Activated CD4-positive, alpha-beta T cell treated with anti-CD3 and anti-CD28 coated beads, Interleukin-2, amount 10 ng/mL, durations not matched to agents 7 days and 5 days (primary cell): Measurements from ENCODE around the gene FAM241A. TPM values are rescaled to one million over a fixed set of nuclear protein-coding genes. Genes with fewer than 3 reads are reported as not detected.
A peak's percentile ranks its signal among the peaks of the same experiment; 100 is the strongest.

ENCODE experiments used
- CTCF ChIA-PET: fragments of 350-600 bp; sonication (Branson Sonifier 250); formaldehyde crosslinking; loops from one replicate; lab custom pipeline; 2021; ENCODE audit warnings: antibody characterized with exemption; lab: Charles Lee
- POLR2A ChIA-PET: fragments of 350-600 bp; sonication (Branson Sonifier 250); formaldehyde crosslinking; loops from one replicate; lab custom pipeline; 2021; ENCODE audit warnings: antibody characterized with exemption; lab: Charles Lee
- DNase-seq: peaks from one replicate; pipeline ENCODE4 v3.0.0-alpha.2; 2020
- H3K27ac Mint-ChIP-seq: one replicate; pipeline ENCODE4 v1.8.0; 2021; ENCODE audit warnings: mild to moderate bottlenecking, moderate library complexity, mixed read lengths
- H3K27me3 Mint-ChIP-seq: one replicate; pipeline ENCODE4 v1.8.0; 2021; ENCODE audit warnings: mixed read lengths
- H3K36me3 Mint-ChIP-seq: one replicate; pipeline ENCODE4 v1.8.0; 2021; ENCODE audit warnings: low read depth, mixed read lengths
- H3K4me1 Mint-ChIP-seq: one replicate; pipeline ENCODE4 v1.8.0; 2021; ENCODE audit warnings: mixed read lengths
- H3K4me3 Mint-ChIP-seq: one replicate; pipeline ENCODE4 v1.8.0; 2021; ENCODE audit warnings: mild to moderate bottlenecking, moderate library complexity, mixed read lengths
- H3K9me3 Mint-ChIP-seq: one replicate; pipeline ENCODE4 v1.8.0; 2021; ENCODE audit warnings: mixed read lengths
- total RNA-seq, 2 experiments: library from RNA; stranded (reverse); gene quantifications; one replicate each; pipeline ENCODE4 v1.2.3, GENCODE V29; 2021

Gene FAM241A
- total RNA-seq, 2 experiments from 2014 or later: 1.2 to 1.5 TPM

DNA sequence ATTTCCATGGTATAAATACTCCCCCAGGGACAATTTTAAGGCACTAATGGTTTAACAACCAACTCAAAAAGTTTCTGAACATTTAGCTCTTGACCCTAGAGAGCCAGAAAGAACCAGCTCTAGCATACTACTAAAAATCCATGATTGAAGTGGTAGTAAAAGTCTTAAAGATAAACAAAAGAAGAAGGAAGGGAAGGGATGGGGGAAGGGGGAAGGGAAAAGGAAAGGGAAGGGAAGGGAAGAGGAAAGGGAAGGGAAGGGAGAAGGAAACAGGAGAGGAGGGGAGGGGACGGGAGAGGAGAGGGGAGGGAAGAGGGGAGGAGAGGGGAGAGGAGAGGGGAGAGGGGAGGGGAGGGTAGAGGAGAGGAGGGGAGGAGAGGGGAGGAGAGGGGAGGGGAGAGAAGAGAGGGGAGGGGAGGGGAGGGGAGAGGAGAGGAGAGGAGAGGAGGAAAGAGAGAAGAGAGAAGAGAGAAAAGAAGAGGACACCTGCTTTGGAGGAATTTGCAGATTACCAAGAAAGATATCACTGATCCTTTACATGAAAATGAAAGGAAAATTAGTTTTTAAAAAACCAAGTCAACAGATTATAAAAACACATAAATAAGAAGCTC is 26.4 kb upstream of the FAM241A start:
- ChIA-PET CTCF (interaction anchor here (0.8 to 1.4 kb wide), 4 partner anchors 10 to 85 kb away, joined by 3 read pairs; no protein-coding TSS in a partner anchor), POLR2A (interaction anchor here (0.9 kb wide), 1 partner anchor 30 kb away, joined by 4 read pairs; no protein-coding TSS in a partner anchor)
- Mint-ChIP-seq H3K9me3 (peaks cover 8% of the 10 kb centered on the region), H3K27me3 (no peaks in the 10 kb centered on the region), H3K36me3 (peaks cover 12% of the 10 kb centered on the region), H3K4me1 (peaks cover 22% of the 10 kb centered on the region), H3K4me3 (no peak overlapping the region), H3K27ac (no peak overlapping the region)
- no peak for DNase-seq

DNA sequence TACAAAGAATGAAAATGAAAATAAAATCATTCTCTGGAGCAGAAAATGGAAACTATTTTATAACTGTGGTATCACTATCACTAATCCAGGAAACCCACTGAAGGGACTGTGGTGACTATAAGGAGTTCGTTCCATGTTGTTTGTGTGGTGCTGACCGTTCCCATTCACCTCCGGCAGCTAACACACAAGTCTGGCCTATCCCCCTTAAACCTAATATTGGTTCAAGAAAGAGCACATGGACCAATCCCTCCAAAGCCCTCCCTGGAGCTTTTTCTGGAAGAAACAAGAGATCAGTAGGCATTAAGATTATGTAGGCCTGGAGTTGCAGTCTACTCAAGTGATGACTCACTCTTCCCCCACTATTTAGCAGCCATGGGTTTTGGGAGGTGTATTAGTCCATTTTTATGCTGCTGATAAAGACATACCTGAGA is 25.9 kb upstream of the FAM241A start:
- Mint-ChIP-seq H3K27me3 (peaks cover 2% of the 10 kb centered on the region), H3K36me3 (peaks cover 12% of the 10 kb centered on the region), H3K4me3 (peak overlapping the region; percentile 22), H3K9me3 (peaks cover 8% of the 10 kb centered on the region), H3K27ac (peak overlapping the region; percentile 84), H3K4me1 (peaks cover 22% of the 10 kb centered on the region)
- ChIA-PET POLR2A (interaction anchor here (0.9 kb wide), 1 partner anchor 29 kb away, joined by 4 read pairs; no protein-coding TSS in a partner anchor), CTCF (interaction anchor here (1.0 to 1.2 kb wide), 2 partner anchors 10 to 85 kb away, joined by 3 read pairs; no protein-coding TSS in a partner anchor)
- DNase-seq: peak; percentile 12

DNA sequence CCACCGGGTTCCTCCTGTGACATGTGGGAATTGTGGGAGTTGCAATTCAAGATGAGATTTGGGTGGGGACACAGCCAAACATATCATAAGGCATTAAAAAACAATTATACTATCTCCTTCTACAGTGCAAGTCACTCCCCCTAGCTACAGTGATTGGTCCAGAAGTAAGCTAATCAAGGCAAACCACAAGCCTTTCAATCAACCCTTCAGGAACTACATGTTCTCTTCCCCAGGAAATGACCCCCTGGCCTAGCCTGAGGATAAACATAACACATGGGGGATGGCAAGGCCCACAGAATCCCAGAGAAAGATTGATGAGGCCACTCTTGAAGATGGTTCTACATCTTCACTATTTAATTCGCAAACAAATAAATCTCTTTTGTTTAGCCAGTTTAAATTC is 25.2 kb upstream of the FAM241A start:
- Mint-ChIP-seq H3K9me3 (peaks cover 8% of the 10 kb centered on the region), H3K27ac (peak overlapping the region; percentile 15), H3K36me3 (peaks cover 12% of the 10 kb centered on the region), H3K4me3 (no peak overlapping the region), H3K4me1 (peaks cover 22% of the 10 kb centered on the region), H3K27me3 (peaks cover 2% of the 10 kb centered on the region)
- POLR2A ChIA-PET: no interaction called here
- CTCF ChIA-PET: interaction anchor here (1.2 kb wide), 1 partner anchor 9 kb away, joined by 3 read pairs; no protein-coding TSS in a partner anchor
- DNase-seq: no peak

DNA sequence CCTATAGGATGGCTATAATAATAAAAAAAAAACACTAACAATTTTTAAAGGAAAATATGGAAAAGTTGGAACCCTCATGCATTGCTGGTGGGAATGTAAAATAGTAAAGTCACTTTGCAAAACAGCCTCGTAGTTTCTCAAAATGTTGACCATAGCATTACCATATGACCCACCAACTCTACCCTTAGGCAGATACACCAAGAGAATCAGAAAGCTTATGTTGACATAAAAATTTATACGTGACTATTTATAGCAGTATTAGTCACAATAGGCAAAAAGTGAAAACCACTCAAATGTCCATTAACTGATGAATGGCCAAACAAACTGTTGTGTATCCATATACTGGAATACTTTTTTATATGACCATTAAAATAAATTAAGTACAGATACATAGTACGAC is 19.8 kb upstream of the FAM241A start:
- ChIA-PET CTCF (no interaction called here), POLR2A (no interaction called here)
- Mint-ChIP-seq H3K27me3 (peaks cover 12% of the 10 kb centered on the region), H3K36me3 (peaks cover 1% of the 10 kb centered on the region), H3K4me3 (no peak overlapping the region), H3K9me3 (peaks cover 3% of the 10 kb centered on the region), H3K4me1 (peaks cover 4% of the 10 kb centered on the region), H3K27ac (no peak overlapping the region)
- DNase-seq: no peak

DNA sequence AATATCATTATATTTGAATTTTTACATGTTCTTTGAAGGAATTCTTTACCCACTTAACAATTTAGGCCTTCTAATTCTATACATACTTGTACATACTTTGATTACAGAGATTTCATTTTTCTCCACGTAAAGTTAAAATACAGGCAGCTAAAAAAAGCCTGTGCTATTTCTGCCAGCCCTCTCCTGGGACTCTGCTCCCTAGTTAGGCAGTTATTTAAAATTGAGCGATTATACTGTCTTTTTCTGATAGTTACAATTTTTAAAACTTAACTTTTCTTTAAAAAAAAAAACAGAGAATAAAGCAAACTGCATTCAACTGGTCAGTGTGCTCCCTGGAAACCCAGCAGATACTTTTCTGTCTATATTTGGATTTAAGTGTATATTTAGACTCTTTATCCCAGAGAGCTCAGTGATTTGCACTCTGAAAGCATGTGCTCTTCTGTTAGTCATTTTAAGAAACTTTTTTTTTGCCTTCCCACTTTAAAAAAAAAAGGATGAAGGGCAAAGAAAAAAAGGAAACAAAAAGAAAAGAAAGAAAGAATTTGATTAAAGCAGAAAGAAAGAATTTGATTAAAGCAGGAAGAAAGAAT is 18.1 kb upstream of the FAM241A start:
- Mint-ChIP-seq H3K4me3 (no peak overlapping the region), H3K9me3 (no peaks in the 10 kb centered on the region), H3K27me3 (peaks cover 12% of the 10 kb centered on the region), H3K27ac (no peak overlapping the region), H3K36me3 (no peaks in the 10 kb centered on the region), H3K4me1 (no peaks in the 10 kb centered on the region)
- DNase-seq: no peak
- CTCF ChIA-PET: no interaction called here
- POLR2A ChIA-PET: interaction anchor here (0.6 kb wide), 1 partner anchor 12 kb away, joined by 3 read pairs; no protein-coding TSS in a partner anchor

DNA sequence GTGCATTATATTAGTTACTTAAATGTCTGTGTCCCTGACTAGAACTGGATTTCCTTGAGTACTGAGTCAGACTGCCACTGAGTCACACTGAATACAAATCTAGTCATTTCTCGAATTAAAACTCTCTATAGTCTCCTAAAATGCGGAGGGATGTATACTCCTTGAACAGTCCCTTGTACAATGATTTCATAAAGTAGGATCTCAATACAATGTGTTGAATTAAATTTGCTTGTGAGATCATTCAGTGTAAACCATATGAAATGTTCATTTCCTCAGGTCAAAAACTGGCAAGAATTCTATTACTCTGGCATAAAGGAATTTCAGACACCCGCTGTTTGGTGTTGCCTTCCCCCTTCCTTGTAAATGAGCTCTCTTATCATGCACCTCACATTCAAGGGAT is 17.5 kb upstream of the FAM241A start:
- ChIA-PET POLR2A (interaction anchor here (0.6 kb wide), 1 partner anchor 13 kb away, joined by 3 read pairs; no protein-coding TSS in a partner anchor), CTCF (no interaction called here)
- no peak overlapping the region for H3K27ac Mint-ChIP-seq
- no peaks in the 10 kb centered on the region for H3K9me3 Mint-ChIP-seq
- no peak overlapping the region for H3K4me3 Mint-ChIP-seq
- no peaks in the 10 kb centered on the region for H3K4me1 Mint-ChIP-seq
- peaks cover 13% of the 10 kb centered on the region for H3K27me3 Mint-ChIP-seq
- H3K36me3 Mint-ChIP-seq: no peaks in the 10 kb centered on the region
- DNase-seq: no peak

DNA sequence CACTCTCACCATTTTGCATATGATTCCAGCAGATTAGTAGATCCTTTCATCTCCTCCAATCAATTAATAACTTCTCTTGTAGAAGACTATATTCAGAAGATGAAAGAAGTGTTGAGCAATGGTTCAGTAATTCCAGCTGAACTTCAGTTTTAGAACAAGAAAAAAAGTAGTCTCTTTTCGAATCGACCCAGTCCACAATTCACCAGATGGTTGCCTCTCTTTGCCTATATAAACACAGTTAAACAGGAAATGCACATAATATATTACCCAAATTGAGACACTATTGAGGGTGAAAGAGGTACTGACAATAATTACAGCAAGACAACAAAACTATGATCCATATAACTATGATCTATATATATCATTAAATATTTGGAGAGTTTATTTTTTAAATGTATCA is 16.8 kb upstream of the FAM241A start:
- no peak for DNase-seq
- Mint-ChIP-seq H3K27ac (no peak overlapping the region), H3K36me3 (no peaks in the 10 kb centered on the region), H3K9me3 (no peaks in the 10 kb centered on the region), H3K4me1 (no peaks in the 10 kb centered on the region), H3K27me3 (peaks cover 16% of the 10 kb centered on the region), H3K4me3 (no peak overlapping the region)
- ChIA-PET POLR2A (no interaction called here), CTCF (no interaction called here)

DNA sequence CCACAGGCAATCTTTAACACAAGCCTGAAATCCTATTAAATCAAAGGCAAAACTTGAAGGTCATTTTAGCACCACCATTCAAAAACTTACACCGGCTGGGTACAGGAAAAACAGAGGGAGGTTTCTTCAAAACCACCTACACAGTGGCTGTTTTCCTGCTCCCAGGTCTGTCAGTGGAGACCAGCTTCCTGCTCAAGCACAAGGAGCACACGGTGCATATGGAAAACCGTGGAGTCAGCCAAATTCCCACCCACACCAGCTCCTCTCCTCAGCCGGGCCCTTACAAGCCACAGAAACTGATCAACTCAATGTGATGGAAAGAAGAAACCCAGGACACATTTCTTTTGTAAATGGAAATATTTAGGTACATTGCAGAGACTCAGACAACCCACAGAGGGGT is 14.3 kb upstream of the FAM241A start:
- peaks cover 12% of the 10 kb centered on the region for H3K27me3 Mint-ChIP-seq
- CTCF ChIA-PET: interaction anchor here (0.6 kb wide), 1 partner anchor 161 kb away, joined by 5 read pairs; no protein-coding TSS in a partner anchor
- H3K36me3 Mint-ChIP-seq: no peaks in the 10 kb centered on the region
- H3K9me3 Mint-ChIP-seq: no peaks in the 10 kb centered on the region
- POLR2A ChIA-PET: no interaction called here
- H3K4me3 Mint-ChIP-seq: no peak overlapping the region
- no peaks in the 10 kb centered on the region for H3K4me1 Mint-ChIP-seq
- no peak overlapping the region for H3K27ac Mint-ChIP-seq
- DNase-seq: no peak

DNA sequence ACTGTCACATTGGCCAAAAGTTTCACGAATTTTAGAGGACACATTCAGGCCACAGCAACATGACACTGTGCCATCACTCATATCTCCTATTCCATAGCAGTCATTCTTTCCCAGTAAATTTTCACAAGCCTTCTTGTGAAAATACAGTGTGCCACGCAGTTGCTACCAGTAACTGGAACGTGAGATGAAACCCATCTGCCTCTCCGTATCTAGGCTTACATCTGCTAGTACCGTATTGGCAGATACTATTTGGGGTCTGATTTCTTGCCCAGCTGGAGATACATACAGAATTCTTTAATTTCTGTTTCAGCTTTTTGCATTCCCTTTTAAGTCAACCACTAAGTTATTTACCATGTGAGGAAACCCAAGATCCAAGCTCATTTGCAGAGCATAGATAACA is 8.7 kb upstream of the FAM241A start:
- CTCF ChIA-PET: no interaction called here
- POLR2A ChIA-PET: interaction anchor here (0.6 kb wide), 1 partner anchor 351 kb away, joined by 3 read pairs; no protein-coding TSS in a partner anchor

DNA sequence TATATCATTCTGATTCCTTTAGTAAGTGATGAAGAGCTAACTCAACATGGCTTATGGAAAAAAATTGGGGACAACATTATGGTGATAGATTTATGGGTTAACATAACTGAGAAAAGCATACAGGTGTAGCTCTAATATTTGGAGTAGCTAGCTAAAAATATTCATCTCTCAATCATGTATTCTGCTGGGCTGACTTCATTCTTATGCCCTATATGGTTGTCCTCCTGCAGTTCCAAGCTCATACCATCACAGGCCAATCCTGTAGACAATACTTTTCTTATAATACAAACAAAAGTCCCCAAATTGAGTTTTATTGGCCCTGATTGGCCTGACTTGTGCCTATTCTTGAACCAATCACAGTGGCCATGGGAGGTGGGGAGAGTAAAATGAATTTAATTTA is 6.7 kb upstream of the FAM241A start:
- no peaks in the 10 kb centered on the region for H3K36me3 Mint-ChIP-seq
- POLR2A ChIA-PET: no interaction called here
- peaks cover 8% of the 10 kb centered on the region for H3K4me1 Mint-ChIP-seq
- CTCF ChIA-PET: no interaction called here
- no peak overlapping the region for H3K4me3 Mint-ChIP-seq
- no peaks in the 10 kb centered on the region for H3K27me3 Mint-ChIP-seq
- no peak overlapping the region for H3K27ac Mint-ChIP-seq
- H3K9me3 Mint-ChIP-seq: no peaks in the 10 kb centered on the region
- no peak for DNase-seq

More for the DNA sequence above, 8.7 kb upstream of the FAM241A start:
- no peaks in the 10 kb centered on the region for H3K36me3 Mint-ChIP-seq
- H3K4me1 Mint-ChIP-seq: peaks cover 5% of the 10 kb centered on the region
- H3K4me3 Mint-ChIP-seq: no peak overlapping the region
- no peak overlapping the region for H3K27ac Mint-ChIP-seq
- DNase-seq: no peak
- peaks cover 4% of the 10 kb centered on the region for H3K27me3 Mint-ChIP-seq
- H3K9me3 Mint-ChIP-seq: no peaks in the 10 kb centered on the region

DNA sequence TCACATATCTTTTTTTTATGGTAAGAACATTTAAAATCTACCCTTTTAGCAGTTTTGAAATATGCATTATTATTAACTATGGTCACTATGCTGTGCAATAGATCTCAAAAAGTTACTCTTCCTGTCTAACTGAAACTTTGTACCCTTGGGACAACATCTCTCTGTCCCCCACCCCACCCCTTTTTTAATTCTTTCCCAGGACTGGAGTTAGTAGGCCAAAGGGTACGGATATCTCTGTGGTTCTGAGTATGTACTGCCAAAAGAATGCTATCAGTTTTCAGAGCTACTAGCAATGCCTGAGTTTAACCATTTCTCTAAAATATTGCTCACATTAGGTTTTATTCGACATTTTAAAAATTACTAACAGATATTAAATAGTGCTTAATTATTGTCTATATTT is 4.7 kb upstream of the FAM241A start:
- POLR2A ChIA-PET: no interaction called here
- Mint-ChIP-seq H3K27ac (no peak overlapping the region), H3K4me3 (no peak overlapping the region), H3K9me3 (no peaks in the 10 kb centered on the region), H3K27me3 (no peaks in the 10 kb centered on the region), H3K4me1 (peaks cover 20% of the 10 kb centered on the region), H3K36me3 (no peaks in the 10 kb centered on the region)
- CTCF ChIA-PET: interaction anchor here (0.7 kb wide), 1 partner anchor 172 kb away, joined by 4 read pairs; no protein-coding TSS in a partner anchor
- DNase-seq: no peak

DNA sequence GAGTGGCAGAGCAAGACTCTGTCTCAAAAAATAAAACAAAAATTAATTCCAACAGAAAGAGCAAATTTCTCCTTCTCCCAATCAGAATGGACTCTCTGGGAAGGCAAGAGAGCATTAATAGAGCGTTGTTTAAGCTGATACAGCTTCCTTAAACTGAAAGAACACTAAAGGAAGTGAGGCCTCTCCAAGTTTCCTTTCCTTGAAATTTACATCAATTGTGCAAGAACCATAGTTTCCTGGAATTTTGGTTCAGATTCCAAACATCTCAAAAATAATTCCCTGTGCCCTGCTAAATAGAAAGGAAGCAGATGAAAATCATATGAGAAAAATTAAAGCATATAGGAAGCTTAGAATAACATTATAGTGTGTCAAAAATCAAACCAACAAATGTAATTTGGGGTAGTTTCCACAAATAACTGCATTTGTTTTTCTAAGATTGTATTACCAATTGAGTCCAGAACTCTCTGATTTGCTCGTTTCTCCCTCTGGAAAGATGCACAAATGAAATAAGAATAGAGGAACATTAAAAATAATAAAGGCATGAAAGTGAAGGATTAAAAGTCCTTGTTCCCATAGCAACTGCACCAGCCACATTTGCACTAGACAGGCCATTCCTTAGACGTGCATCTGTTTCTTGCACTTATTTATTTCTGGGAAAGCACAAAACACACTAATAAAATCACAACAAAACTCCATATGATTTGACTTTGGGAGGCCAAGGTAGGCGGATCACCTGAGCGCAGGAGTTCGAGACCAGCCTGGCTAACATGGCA is 3.7 kb upstream of the FAM241A start:
- POLR2A ChIA-PET: no interaction called here
- DNase-seq: no peak
- CTCF ChIA-PET: interaction anchor here (0.7 kb wide), 1 partner anchor 41 kb away, joined by 3 read pairs; no protein-coding TSS in a partner anchor
- peaks cover 25% of the 10 kb centered on the region for H3K4me1 Mint-ChIP-seq
- no peak overlapping the region for H3K27ac Mint-ChIP-seq
- no peak overlapping the region for H3K4me3 Mint-ChIP-seq
- H3K9me3 Mint-ChIP-seq: no peaks in the 10 kb centered on the region
- no peaks in the 10 kb centered on the region for H3K36me3 Mint-ChIP-seq
- H3K27me3 Mint-ChIP-seq: no peaks in the 10 kb centered on the region
